K562 (cell line): ENCODE data around the gene CD84. TPM values are rescaled to one million over a fixed set of nuclear protein-coding genes. Genes with fewer than 3 reads are reported as not detected.

Source experiments
- BACH1 ChIP-seq: fragments of 200-800 bp; sonication (Bioruptor generic); IDR thresholded peaks from 2 replicates; pipeline ENCODE4 v1.6.1; 2016; ENCODE audit warnings: missing genetic modification characterization, missing compliant biosample characterization
- CREB5 ChIP-seq: fragments of 250-450 bp; sonication (Bioruptor Pico); IDR thresholded peaks from 2 replicates; pipeline ENCODE4 v1.5.0; 2020; ENCODE audit warnings: mild to moderate bottlenecking
- ETV1 ChIP-seq: fragments of 450-650 bp; conservative IDR thresholded peaks from 2 replicates; pipeline ENCODE4 v1.6.1; 2016; ENCODE audit warnings: missing genetic modification characterization, control low read depth, low read depth, missing compliant biosample characterization
- HDAC6 ChIP-seq: IDR thresholded peaks from 2 replicates; pipeline ENCODE4 v1.6.1; 2012; ENCODE audit warnings: low read depth, mild to moderate bottlenecking, control low read depth, inconsistent platforms, low read length, moderate library complexity
- ILK ChIP-seq: fragments of 450-650 bp; IDR thresholded peaks from 2 replicates; pipeline ENCODE4 v1.6.1; 2016; ENCODE audit warnings: missing genetic modification characterization, low read depth, mild to moderate bottlenecking, missing compliant biosample characterization, moderate library complexity, borderline replicate concordance
- LCOR ChIP-seq: sonication (generic); formaldehyde crosslinking; IDR thresholded peaks from 2 replicates; pipeline ENCODE4 v1.8.0; 2022; ENCODE audit warnings: mild to moderate bottlenecking, missing genetic modification reagents
- PHTF2 ChIP-seq: fragments of 250-450 bp; sonication (Bioruptor Pico); IDR thresholded peaks from 2 replicates; pipeline ENCODE4 v1.5.0; 2021; ENCODE audit warnings: mild to moderate bottlenecking
- RBM15 ChIP-seq: fragments of 200-400 bp; formaldehyde crosslinking; IDR thresholded peaks from 2 replicates; pipeline ENCODE4 v1.6.1; 2018; ENCODE audit warnings: mild to moderate bottlenecking, low read length, moderate library complexity; ENCODE audit not compliant: insufficient read depth
- SAFB ChIP-seq: fragments of 200-400 bp; formaldehyde crosslinking; IDR thresholded peaks from 2 replicates; pipeline ENCODE4 v1.6.1; 2017; ENCODE audit warnings: low read depth, low read length, borderline replicate concordance
- ZBTB12 ChIP-seq: fragments of 250-450 bp; sonication (Bioruptor Pico); IDR thresholded peaks from 2 replicates; pipeline ENCODE4 v1.4.0; 2020
- polyA plus RNA-seq, 8 experiments: library from polyadenylated mRNA; depleted of rRNA in 4 of 8; stranded (reverse) in 5 of 8; unstranded in 3 of 8; fragments of >200 nt; fragmentation: Nextera tagmentation in 2 of 8; fragmentation: Illumina TruSeq in 1 of 8; extraction: Ambion mirVana in 2 of 8; extraction: Trizol in 1 of 8; gene quantifications; 2 replicates each; pipeline versions ENCODE4 v1.2.1 to v1.2.3, GENCODE V29; 2011 to 2014; ENCODE audit warnings: inconsistent platforms in 1 of 8, missing spikeins in 1 of 8
- total RNA-seq, 7 experiments: library from RNA; depleted of rRNA in 6 of 7; stranded (reverse); fragments of >200 nt in 6 of 7; fragmentation: Illumina TruSeq in 2 of 7; extraction: Trizol in 2 of 7; gene quantifications; 2 replicates each; pipeline versions ENCODE4 v1.2.1 to v1.2.3, GENCODE V29; 2011 to 2021; ENCODE audit warnings: low replicate concordance in 1 of 7

The CD84 gene
- total and polyA plus RNA-seq, 9 of the 15 experiments (the other 6 are each of a cell fraction or from before 2014, with no cell fraction given), result 0.82 to 6.8 (median 2.0) TPM

GRCh38 chr1:160606611-160607010, 27.3 kb upstream of the CD84 start (continued):
- TF ChIP-seq BACH1 (tag) (0 out of 2 replicates have a peak, but pooled peaks have one; percentile 48), ETV1 (tag) (no peak), LCOR (CRISPR knock-in tag) (no peak), ILK (tag) (no peak), CREB5 (no peak), RBM15 (no peak), HDAC6 (no peak), PHTF2 (no peak), ZBTB12 (CRISPR knock-in tag) (no peak), SAFB (no peak)
